Vagina (tissue), 2 donors: Measurements from ENCODE around the gene RNF138. TPM values are rescaled to one million over a fixed set of nuclear protein-coding genes. Genes with fewer than 3 reads are reported as not detected.
"Not testable (repeated sequence)": the region's sequence is repeated elsewhere in the genome, so short reads cannot be mapped to it uniquely, and the experiment has no call there.

Experiments
- DNase-seq, 2 donors: peaks; one replicate each; pipeline ENCODE4 v3.0.0-alpha.2; 2017; ENCODE audit errors: extremely low spot score in 2 of 2
- H3K27ac ChIP-seq: fragments of 200-600 bp; sonication (generic); one replicate; pipeline ENCODE4 v1.5.1; 2019
- H3K27me3 ChIP-seq: fragments of 200-600 bp; sonication (generic); one replicate; pipeline ENCODE4 v1.5.1; 2019
- H3K36me3 ChIP-seq, 2 donors: fragments of 200-600 bp; sonication (generic); one replicate each; pipeline ENCODE4 v1.5.1; 2017 to 2019
- H3K4me1 ChIP-seq: fragments of 200-600 bp; sonication (generic); one replicate; pipeline ENCODE4 v1.5.1; 2019
- H3K4me3 ChIP-seq, 2 donors: fragments of 200-600 bp; sonication (generic); 1 replicate in 1 of 2; 2 replicates in 1 of 2; pipeline ENCODE4 v1.5.1; 2016 to 2019
- H3K9me3 ChIP-seq: fragments of 200-600 bp; sonication (generic); one replicate; pipeline ENCODE4 v1.5.1; 2019
- POLR2A ChIP-seq, 2 donors: fragments of 450-650 bp; IDR thresholded peaks; one replicate each; pipeline ENCODE4 v1.6.1; 2017; ENCODE audit warnings: antibody characterized with exemption in 2 of 2, mild to moderate bottlenecking in 2 of 2, moderate library complexity in 2 of 2
- POLR2AphosphoS5 ChIP-seq, 2 donors: sonication (generic); formaldehyde crosslinking; IDR thresholded peaks; one replicate each; pipeline ENCODE4 v1.9.0; 2017; ENCODE audit warnings: antibody characterized with exemption in 2 of 2, mild to moderate bottlenecking in 2 of 2, low read depth in 1 of 2; ENCODE audit not compliant: insufficient read depth in 1 of 2
- intact Hi-C: fragments of 100-400 bp; cut with DNase I; formaldehyde crosslinking; loops from one replicate; pipeline ENCODE4 v1.15.1; 2023
- total RNA-seq: library from RNA; depleted of rRNA; stranded (reverse); fragments of >200 nt; gene quantifications from one replicate; pipeline ENCODE4 v1.2.3, GENCODE V29; 2016
- TF ChIP-seq, protein P1 (sequence below), 3 experiments: fragments of 450-650 bp in 2 of 3; fragments of 200-600 bp in 1 of 3; sonication (generic) in 1 of 3; IDR thresholded peaks; one replicate each; pipeline ENCODE4 v1.5.1; 2017 to 2019; ENCODE audit warnings: antibody characterized with exemption in 3 of 3, mild to moderate bottlenecking in 2 of 3, moderate library complexity in 2 of 3

Gene RNF138
- total RNA-seq, 1 donor from 2014 or later, result 15.7 TPM

DNA sequence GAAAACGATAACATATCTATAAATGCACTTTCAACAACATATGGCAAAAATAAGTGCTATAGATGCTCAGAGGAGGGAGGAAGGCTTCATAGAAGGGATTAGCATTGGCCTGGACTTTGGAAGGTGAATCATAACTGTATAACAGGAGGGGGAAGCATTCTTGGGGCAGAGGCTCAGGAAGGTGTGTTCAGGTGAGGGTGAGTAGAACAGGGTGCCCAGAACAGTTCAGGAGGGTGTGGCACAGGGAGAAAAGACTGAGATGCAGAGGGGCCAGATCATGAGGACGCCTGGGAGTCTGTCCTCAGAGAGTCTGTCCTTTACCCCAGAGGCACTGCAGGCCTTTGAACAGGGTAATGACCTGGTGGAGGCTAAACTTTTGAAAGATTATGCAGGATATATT, 68.9 kb downstream of the RNF138 start:
- Histone ChIP-seq H3K4me3 (no peak overlapping the region), H3K27ac (no peak overlapping the region), H3K4me1 (peaks cover 4% of the 10 kb centered on the region), H3K36me3 (no peaks in the 10 kb centered on the region), H3K27me3 (no peaks in the 10 kb centered on the region), H3K9me3 (no peaks in the 10 kb centered on the region)
- no peak for TF ChIP-seq POLR2A (IDR thresholded peaks at IDR 0.05)
- no peak for TF ChIP-seq POLR2AphosphoS5 (IDR thresholded peaks at IDR 0.05; ENCODE audit: insufficient read depth in 1 of 2, low read depth in 1 of 2)
- TF ChIP-seq, protein P1, sequence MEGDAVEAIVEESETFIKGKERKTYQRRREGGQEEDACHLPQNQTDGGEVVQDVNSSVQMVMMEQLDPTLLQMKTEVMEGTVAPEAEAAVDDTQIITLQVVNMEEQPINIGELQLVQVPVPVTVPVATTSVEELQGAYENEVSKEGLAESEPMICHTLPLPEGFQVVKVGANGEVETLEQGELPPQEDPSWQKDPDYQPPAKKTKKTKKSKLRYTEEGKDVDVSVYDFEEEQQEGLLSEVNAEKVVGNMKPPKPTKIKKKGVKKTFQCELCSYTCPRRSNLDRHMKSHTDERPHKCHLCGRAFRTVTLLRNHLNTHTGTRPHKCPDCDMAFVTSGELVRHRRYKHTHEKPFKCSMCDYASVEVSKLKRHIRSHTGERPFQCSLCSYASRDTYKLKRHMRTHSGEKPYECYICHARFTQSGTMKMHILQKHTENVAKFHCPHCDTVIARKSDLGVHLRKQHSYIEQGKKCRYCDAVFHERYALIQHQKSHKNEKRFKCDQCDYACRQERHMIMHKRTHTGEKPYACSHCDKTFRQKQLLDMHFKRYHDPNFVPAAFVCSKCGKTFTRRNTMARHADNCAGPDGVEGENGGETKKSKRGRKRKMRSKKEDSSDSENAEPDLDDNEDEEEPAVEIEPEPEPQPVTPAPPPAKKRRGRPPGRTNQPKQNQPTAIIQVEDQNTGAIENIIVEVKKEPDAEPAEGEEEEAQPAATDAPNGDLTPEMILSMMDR (IDR thresholded peaks at IDR 0.05), result no peak
- intact Hi-C loops, result no loop called here
- no peak for DNase-seq

DNA sequence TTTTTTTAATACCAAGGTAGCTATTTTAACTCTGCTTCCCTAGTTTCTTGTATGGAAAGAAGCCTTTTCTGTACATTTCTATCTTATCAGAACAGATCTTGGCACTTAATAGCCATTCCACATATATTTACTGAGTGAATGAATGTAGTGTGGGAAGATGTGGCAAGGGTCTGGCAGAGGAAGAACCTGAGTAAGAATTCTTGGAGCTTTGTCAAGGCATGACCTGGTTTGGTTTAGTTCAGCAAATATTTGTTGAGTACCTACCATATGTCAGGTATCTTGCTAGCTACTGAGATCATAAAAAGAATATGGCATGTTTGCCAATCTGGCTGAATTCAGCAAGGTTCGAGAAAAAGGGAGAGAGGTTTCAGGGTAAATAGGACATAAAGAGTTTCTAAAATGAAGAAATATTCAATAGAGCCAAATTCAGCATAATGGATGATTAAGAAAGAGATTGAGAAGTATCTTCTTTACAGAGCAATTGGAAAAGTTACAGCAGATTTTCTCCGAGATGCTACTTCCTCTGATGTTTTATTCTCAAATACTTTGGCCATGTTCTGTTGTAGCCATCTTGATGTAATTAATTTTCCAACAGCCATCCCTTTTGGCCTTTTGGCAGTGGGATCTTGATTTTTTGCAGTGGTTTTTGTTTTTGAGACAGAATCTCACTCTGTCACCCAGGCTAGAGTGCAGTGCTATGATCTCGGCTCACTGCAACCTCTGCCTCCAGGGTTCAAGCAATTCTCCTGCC, 76.5 kb downstream of the RNF138 start:
- TF ChIP-seq POLR2A (IDR thresholded peaks at IDR 0.05) (no peak), POLR2AphosphoS5 (IDR thresholded peaks at IDR 0.05; ENCODE audit: insufficient read depth in 1 of 2, low read depth in 1 of 2) (no peak)
- TF ChIP-seq, protein P1 (IDR thresholded peaks at IDR 0.05), result no peak
- H3K9me3 ChIP-seq, result no peaks in the 10 kb centered on the region
- H3K27ac ChIP-seq, result no peak overlapping the region
- H3K4me3 ChIP-seq, result no peak overlapping the region
- no peaks in the 10 kb centered on the region for H3K27me3 ChIP-seq
- no peaks in the 10 kb centered on the region for H3K4me1 ChIP-seq
- DNase-seq, result no peak
- intact Hi-C loops, result loop anchor here (2.0 kb wide), 1 partner anchor 15 kb away; no protein-coding TSS in a partner anchor
- no peaks in the 10 kb centered on the region for H3K36me3 ChIP-seq

DNA sequence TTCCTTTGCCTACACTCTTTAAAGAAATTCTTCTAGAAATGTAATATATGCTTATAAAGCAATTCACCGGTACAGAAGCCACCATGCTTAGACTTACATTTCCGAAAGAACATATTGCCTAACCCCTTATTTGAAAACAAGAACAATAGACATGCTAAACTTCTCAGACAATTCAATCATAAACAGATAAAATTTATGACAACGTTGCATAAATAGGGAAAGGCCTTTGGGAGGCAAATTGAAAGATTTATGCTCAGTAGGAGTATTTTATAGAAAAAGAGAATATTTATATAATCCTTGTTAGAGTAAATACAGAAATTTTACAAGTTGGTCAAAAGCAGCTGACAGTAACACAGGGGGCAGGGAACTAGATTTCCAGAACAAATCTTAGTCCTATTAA, 82.0 kb downstream of the RNF138 start:
- no peak for TF ChIP-seq POLR2A (IDR thresholded peaks at IDR 0.05)
- intact Hi-C loops, result no loop called here
- Histone ChIP-seq H3K27ac (no peak overlapping the region), H3K4me1 (no peaks in the 10 kb centered on the region), H3K9me3 (no peaks in the 10 kb centered on the region), H3K27me3 (no peaks in the 10 kb centered on the region), H3K4me3 (no peak overlapping the region), H3K36me3 (no peaks in the 10 kb centered on the region)
- no peak for DNase-seq

DNA sequence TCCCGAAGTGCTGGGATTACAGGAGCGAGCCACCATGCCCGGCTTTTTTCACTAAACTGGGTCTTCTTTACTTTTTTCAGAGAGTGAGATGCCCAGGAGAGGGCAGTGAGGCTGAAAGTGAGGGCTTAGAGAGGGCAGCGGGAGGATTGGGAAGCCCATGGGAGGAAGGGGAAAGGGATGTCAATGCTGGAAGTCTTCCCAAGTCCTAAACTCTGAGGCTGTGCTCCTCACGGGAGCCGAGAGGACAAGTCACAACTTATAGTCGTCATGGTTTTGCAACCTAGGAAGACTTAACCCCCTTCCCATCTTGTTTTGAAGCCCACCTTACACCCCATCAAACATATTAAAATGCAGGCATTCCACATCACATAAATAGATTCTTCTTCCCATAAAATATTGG, 83.0 kb downstream of the RNF138 start:
- H3K9me3 ChIP-seq, result no peaks in the 10 kb centered on the region
- no peaks in the 10 kb centered on the region for H3K4me1 ChIP-seq
- no peaks in the 10 kb centered on the region for H3K36me3 ChIP-seq

DNA sequence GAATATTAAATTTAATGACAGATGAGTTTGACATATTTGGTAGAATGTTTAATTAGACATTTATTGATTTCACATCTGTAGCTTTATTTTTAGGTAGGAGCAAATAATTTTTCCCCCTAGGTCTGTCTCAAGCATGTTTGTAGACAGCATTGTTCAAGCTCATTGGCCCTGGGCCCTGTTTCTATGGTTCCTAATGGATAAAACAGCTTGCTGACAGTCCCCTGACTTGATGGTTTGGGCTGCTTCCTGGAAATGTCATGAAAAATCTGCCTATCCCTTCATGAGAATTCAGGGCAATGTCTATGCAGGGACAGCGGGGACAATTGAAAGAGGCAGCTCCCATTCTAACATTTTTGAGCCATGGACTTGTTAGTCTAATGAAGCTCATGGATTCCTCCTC, 83.6 kb downstream of the RNF138 start:
- no peaks in the 10 kb centered on the region for H3K9me3 ChIP-seq
- no peak overlapping the region for H3K4me3 ChIP-seq
- no peaks in the 10 kb centered on the region for H3K4me1 ChIP-seq
- TF ChIP-seq, protein P1 (IDR thresholded peaks at IDR 0.05), result no peak
- no peak for TF ChIP-seq POLR2AphosphoS5 (IDR thresholded peaks at IDR 0.05; ENCODE audit: insufficient read depth in 1 of 2, low read depth in 1 of 2)
- TF ChIP-seq POLR2A (IDR thresholded peaks at IDR 0.05), result no peak
- DNase-seq, result no peak
- intact Hi-C loops, result no loop called here
- H3K27ac ChIP-seq, result no peak overlapping the region
- H3K36me3 ChIP-seq, result no peaks in the 10 kb centered on the region
- H3K27me3 ChIP-seq, result no peaks in the 10 kb centered on the region

More for the DNA sequence above, 83.0 kb downstream of the RNF138 start:
- TF ChIP-seq POLR2A (IDR thresholded peaks at IDR 0.05) (no peak), POLR2AphosphoS5 (IDR thresholded peaks at IDR 0.05; ENCODE audit: insufficient read depth in 1 of 2, low read depth in 1 of 2) (no peak)
- TF ChIP-seq, protein P1 (IDR thresholded peaks at IDR 0.05), result no peak
- no peak for DNase-seq
- H3K27me3 ChIP-seq, result no peaks in the 10 kb centered on the region
- intact Hi-C loops, result no loop called here
- no peak overlapping the region for H3K4me3 ChIP-seq
- no peak overlapping the region for H3K27ac ChIP-seq

DNA sequence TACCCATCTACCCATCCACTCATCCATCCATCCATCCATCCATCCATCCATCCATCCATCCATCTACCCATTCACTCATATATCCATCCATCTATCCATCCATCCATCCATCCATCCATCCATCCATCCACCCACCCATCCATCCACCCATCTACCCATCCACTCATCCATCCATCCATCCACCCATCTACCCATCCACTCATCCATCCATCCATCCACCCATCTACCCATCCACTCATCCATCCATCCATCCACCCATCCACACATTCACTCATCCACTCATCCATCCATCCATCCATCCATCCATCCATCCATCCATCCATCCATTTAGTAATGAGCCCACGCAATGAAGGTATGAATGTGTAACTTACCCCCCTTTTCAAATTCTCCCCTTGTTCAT, 85.1 kb downstream of the RNF138 start:
- DNase-seq, H3K9me3 ChIP-seq, H3K4me1 ChIP-seq, H3K27ac ChIP-seq, H3K36me3 ChIP-seq, H3K4me3 ChIP-seq, H3K27me3 ChIP-seq, intact Hi-C loops: not testable (repeated sequence)
